GM19452 (cell line): ENCODE data around the gene SULT4A1.

Experiments used
- ATAC-seq: cut with Tn5 transposase; IDR thresholded peaks from one replicate; pipeline ENCODE4 v1.9.1; 2021; ENCODE audit not compliant: unreplicated experiment

Gene SULT4A1

GRCh38 chr22:43828998-43829782 lies 33.1 kb downstream of the SULT4A1 start:
- no peak for ATAC-seq

- ATAC-seq: no peak
Observed at GRCh38 chr22:43828725-43828997, 33.7 kb downstream of the SULT4A1 start.

- no peak for ATAC-seq
Observed at GRCh38 chr22:43827926-43828724, 34.2 kb downstream of the SULT4A1 start.

- no peak for ATAC-seq
Observed at GRCh38 chr22:43827003-43827735, 35.1 kb downstream of the SULT4A1 start.

GRCh38 chr22:43826142-43827002 lies 35.9 kb downstream of the SULT4A1 start:
- ATAC-seq: no peak

GRCh38 chr22:43825651-43826050 lies 36.7 kb downstream of the SULT4A1 start:
- ATAC-seq: no peak

- ATAC-seq: no peak
Observed at GRCh38 chr22:43824724-43825420, 37.4 kb downstream of the SULT4A1 start.

- no peak for ATAC-seq
Observed at GRCh38 chr22:43823911-43824665, 38.2 kb downstream of the SULT4A1 start.

- no peak for ATAC-seq
Observed at GRCh38 chr22:43823353-43823908, 38.9 kb downstream of the SULT4A1 start.

- ATAC-seq: no peak
Observed at GRCh38 chr22:43821606-43822425, 40.5 kb downstream of the SULT4A1 start.

GRCh38 chr22:43820651-43821305 lies 41.5 kb downstream of the SULT4A1 start:
- no peak for ATAC-seq

GRCh38 chr22:43819931-43820640 lies 42.2 kb downstream of the SULT4A1 start:
- ATAC-seq: no peak

- ATAC-seq: no peak
Observed at GRCh38 chr22:43819421-43819921, 42.8 kb downstream of the SULT4A1 start.

- ATAC-seq: no peak
Observed at GRCh38 chr22:43818981-43819380, 43.3 kb downstream of the SULT4A1 start.

GRCh38 chr22:43817402-43817801 lies 44.9 kb downstream of the SULT4A1 start:
- ATAC-seq: no peak

GRCh38 chr22:43814264-43814663 lies 48.0 kb downstream of the SULT4A1 start:
- no peak for ATAC-seq

GRCh38 chr22:43812890-43813289 lies 49.4 kb downstream of the SULT4A1 start:
- no peak for ATAC-seq
